GM23248 (cell line): ENCODE measurements around the gene GRID2IP. TPM values are rescaled to one million over a fixed set of nuclear protein-coding genes. Genes with fewer than 3 reads are reported as not detected.

Experiments
- DNase-seq: peaks from one replicate; pipeline ENCODE4 v3.0.0-alpha.2; 2015
- H2AFZ ChIP-seq: fragments of 200-600 bp; sonication (generic); 2 replicates; pipeline ENCODE4 v1.6.1; 2016; ENCODE audit warnings: antibody characterized with exemption
- H3F3A ChIP-seq: fragments of 200-600 bp; sonication (generic); 2 replicates; pipeline ENCODE4 v1.6.1; 2016; ENCODE audit warnings: mild to moderate bottlenecking, antibody characterized with exemption, mixed run types; ENCODE audit not compliant: insufficient read depth
- H3K27ac ChIP-seq: fragments of 200-600 bp; sonication (generic); 2 replicates; pipeline ENCODE4 v1.5.1; 2016; ENCODE audit warnings: mild to moderate bottlenecking
- H3K27me3 ChIP-seq: fragments of 200-600 bp; sonication (generic); replicated peaks from 2 replicates; pipeline ENCODE4 v1.6.1; 2016; ENCODE audit warnings: mild to moderate bottlenecking; ENCODE audit not compliant: insufficient read depth
- H3K36me3 ChIP-seq: fragments of 200-600 bp; sonication (generic); 2 replicates; pipeline ENCODE4 v1.6.1; 2016; ENCODE audit warnings: low read depth, mild to moderate bottlenecking
- H3K4me1 ChIP-seq: fragments of 200-600 bp; sonication (generic); 2 replicates; pipeline ENCODE4 v1.6.1; 2016; ENCODE audit warnings: mild to moderate bottlenecking; ENCODE audit not compliant: insufficient read depth
- H3K4me2 ChIP-seq: fragments of 200-600 bp; sonication (generic); one replicate; pipeline ENCODE4 v1.6.1; 2016; ENCODE audit warnings: mild to moderate bottlenecking; ENCODE audit not compliant: unreplicated experiment
- H3K4me3 ChIP-seq: fragments of 200-600 bp; sonication (generic); 2 replicates; pipeline ENCODE4 v1.5.1; 2016; ENCODE audit warnings: mild to moderate bottlenecking
- H3K79me2 ChIP-seq: fragments of 200-600 bp; sonication (generic); 2 replicates; pipeline ENCODE4 v1.6.1; 2016; ENCODE audit warnings: mild to moderate bottlenecking; ENCODE audit not compliant: insufficient read depth
- H3K9ac ChIP-seq: fragments of 200-600 bp; sonication (generic); 2 replicates; pipeline ENCODE4 v1.6.1; 2016; ENCODE audit warnings: mild to moderate bottlenecking
- H3K9me2 ChIP-seq: fragments of 200-600 bp; sonication (generic); 2 replicates; pipeline ENCODE4 v1.6.1; 2016; ENCODE audit warnings: mixed run types, mild to moderate bottlenecking, moderate library complexity; ENCODE audit not compliant: insufficient read depth
- H3K9me3 ChIP-seq: fragments of 200-600 bp; sonication (generic); one replicate; pipeline ENCODE4 v1.6.1; 2017; ENCODE audit warnings: low read depth
- H4K20me1 ChIP-seq: fragments of 200-600 bp; sonication (generic); 2 replicates; pipeline ENCODE4 v1.6.0; 2016; ENCODE audit not compliant: insufficient read depth
- EZH2 ChIP-seq: fragments of 200-600 bp; sonication (generic); IDR thresholded peaks from 2 replicates; pipeline ENCODE4 v1.6.1; 2018; ENCODE audit warnings: antibody characterized with exemption, mild to moderate bottlenecking; ENCODE audit not compliant: insufficient read depth, poor library complexity, severe bottlenecking
- EZH2phosphoT487 ChIP-seq: fragments of 200-600 bp; sonication (generic); IDR thresholded peaks from 2 replicates; pipeline ENCODE4 v1.6.1; 2018; ENCODE audit warnings: antibody characterized with exemption, moderate library complexity, mild to moderate bottlenecking, low read depth; ENCODE audit not compliant: insufficient read depth
- WGBS, 2 experiments: methylation state at CpG; one replicate each; pipeline ENCODE4 v1.1.6; 2015 to 2017; ENCODE audit warnings: low lambda C conversion rate in 2 of 2, low coverage in 1 of 2; ENCODE audit errors: missing lambda C conversion rate in 2 of 2; 5-methylcytosine and 5-hydroxymethylcytosine counted together
- in situ Hi-C: fragments of 300-500 bp; cut with MboI; formaldehyde crosslinking; loops from 2 replicates; pipeline ENCODE4 v1.15.0; 2020
- polyA plus RNA-seq: library from polyadenylated mRNA; unstranded; fragments of >200 nt; fragmentation: Nextera tagmentation; extraction: Ambion mirVana; gene quantifications from 2 replicates; pipeline ENCODE4 v1.2.1, GENCODE V29; 2016
- total RNA-seq: library from RNA; depleted of rRNA; stranded (reverse); fragments of >200 nt; shearing (Covaris generic); gene quantifications from 2 replicates; pipeline ENCODE4 v1.2.3, GENCODE V29; 2014

GRID2IP gene
- total and polyA plus RNA-seq, 2 experiments from 2014 or later = not detected

GRCh38 chr7:6508950-6509349, 42.3 kb downstream of the GRID2IP start:
- in situ Hi-C loops = no loop called here

GRCh38 chr7:6508539-6508938, 42.7 kb downstream of the GRID2IP start:
- Histone ChIP-seq H3K4me3 (no peak overlapping the region), H3K36me3 (no peaks in the 10 kb centered on the region), H3K79me2 (no peaks in the 10 kb centered on the region), H2AFZ (no peak overlapping the region), H3K9ac (no peak overlapping the region), H3F3A (no peaks in the 10 kb centered on the region), H3K4me1 (no peaks in the 10 kb centered on the region), H3K9me3 (no peaks in the 10 kb centered on the region), H3K27ac (no peak overlapping the region), H4K20me1 (no peaks in the 10 kb centered on the region), H3K27me3 (peaks cover 5% of the 10 kb centered on the region; the same call in 1 of the 2 replicates), H3K4me2 (no peak overlapping the region), H3K9me2 (no peaks in the 10 kb centered on the region)
- TF ChIP-seq EZH2 (no peak), EZH2phosphoT487 (no peak)
- in situ Hi-C loops = no loop called here
- 85 to 86% methylated on average over 6 of the region's 6 CpGs for WGBS, 2 experiments
- DNase-seq = no peak

More at GRCh38 chr7:6508950-6509349, 42.3 kb downstream of the GRID2IP start:
- Histone ChIP-seq H3K9ac (no peak overlapping the region), H3K4me2 (no peak overlapping the region), H3F3A (no peaks in the 10 kb centered on the region), H3K9me3 (no peaks in the 10 kb centered on the region), H3K79me2 (no peaks in the 10 kb centered on the region), H3K27me3 (peaks cover 5% of the 10 kb centered on the region; the same call in 1 of the 2 replicates), H3K4me1 (no peaks in the 10 kb centered on the region), H3K36me3 (no peaks in the 10 kb centered on the region), H3K9me2 (no peaks in the 10 kb centered on the region), H3K4me3 (no peak overlapping the region), H4K20me1 (no peaks in the 10 kb centered on the region), H3K27ac (no peak overlapping the region), H2AFZ (no peak overlapping the region)
- TF ChIP-seq EZH2 = no peak
- no peak for TF ChIP-seq EZH2phosphoT487
- no peak for DNase-seq
- 83 to 84% methylated on average over 12 to 24 of the region's 24 CpGs for WGBS, 2 experiments

DNA sequence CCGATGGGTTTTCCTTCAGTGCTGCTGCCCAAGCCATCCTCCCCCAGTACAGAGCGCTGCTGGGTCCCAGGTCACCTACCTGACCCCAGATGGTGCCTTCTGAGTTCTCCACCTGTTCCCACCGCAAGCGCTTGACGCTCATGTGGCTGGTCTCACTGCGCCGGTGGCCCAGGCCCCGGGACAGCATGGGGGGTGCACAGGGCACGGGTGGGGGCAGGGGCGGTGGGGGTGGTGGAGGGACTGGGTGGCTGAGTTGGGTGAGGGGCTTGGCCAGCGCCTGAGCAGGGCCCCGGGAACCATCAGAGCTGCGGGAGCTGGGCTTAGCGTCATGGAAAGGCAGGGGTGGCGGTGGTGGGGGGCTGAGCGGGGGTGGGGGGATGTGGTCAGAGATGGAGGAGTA, 43.4 kb downstream of the GRID2IP start:
- Histone ChIP-seq H3K36me3 (no peaks in the 10 kb centered on the region), H3K27me3 (peaks cover 5% of the 10 kb centered on the region; the same call in 1 of the 2 replicates), H2AFZ (no peak overlapping the region), H3K9me2 (no peaks in the 10 kb centered on the region), H3K9me3 (no peaks in the 10 kb centered on the region), H3K4me3 (no peak overlapping the region), H3K4me2 (no peak overlapping the region), H3K79me2 (no peaks in the 10 kb centered on the region), H3K9ac (no peak overlapping the region), H4K20me1 (no peaks in the 10 kb centered on the region), H3K27ac (no peak overlapping the region), H3K4me1 (no peaks in the 10 kb centered on the region), H3F3A (no peaks in the 10 kb centered on the region)
- 56 to 60% methylated on average over 11 to 16 of the region's 16 CpGs for WGBS, 2 experiments
- TF ChIP-seq EZH2 = no peak
- TF ChIP-seq EZH2phosphoT487 = no peak
- in situ Hi-C loops = no loop called here
- DNase-seq = no peak

- H3K4me1 ChIP-seq = no peaks in the 10 kb centered on the region
- H3K27ac ChIP-seq = no peak overlapping the region
- H3K79me2 ChIP-seq = no peaks in the 10 kb centered on the region
- no peaks in the 10 kb centered on the region for H3F3A ChIP-seq
- no peaks in the 10 kb centered on the region for H3K9me3 ChIP-seq
- no peak overlapping the region for H3K9ac ChIP-seq
- H3K27me3 ChIP-seq = peaks cover 5% of the 10 kb centered on the region; the same call in 1 of the 2 replicates
- no peak overlapping the region for H3K4me2 ChIP-seq
- H4K20me1 ChIP-seq = no peaks in the 10 kb centered on the region
- no peaks in the 10 kb centered on the region for H3K36me3 ChIP-seq
- no peak for TF ChIP-seq EZH2phosphoT487
- TF ChIP-seq EZH2 = no peak
- H3K9me2 ChIP-seq = no peaks in the 10 kb centered on the region
- DNase-seq = no peak
- in situ Hi-C loops = no loop called here
- no peak overlapping the region for H3K4me3 ChIP-seq
- 50 to 51% methylated on average over 19 to 20 of the region's 20 CpGs for WGBS, 2 experiments
- H2AFZ ChIP-seq = no peak overlapping the region
Measured at GRCh38 chr7:6505685-6506559, 45.3 kb downstream of the GRID2IP start.
